ENCODE measurements around the gene NLGN4X. TPM values are rescaled to one million over a fixed set of nuclear protein-coding genes. Genes with fewer than 3 reads are reported as not detected.

Gene NLGN4X
- total RNA-seq, 1 donor from 2014 or later, result 51.3 TPM

- no peak overlapping the region for H3K4me3 Mint-ChIP-seq (ENCODE audit: unreplicated experiment)
- peaks cover 2% of the 10 kb centered on the region for H3K27me3 Mint-ChIP-seq (ENCODE audit: unreplicated experiment)
- no peak for DNase-seq (ENCODE audit: low spot score)
- TF ChIP-seq, protein P1, sequence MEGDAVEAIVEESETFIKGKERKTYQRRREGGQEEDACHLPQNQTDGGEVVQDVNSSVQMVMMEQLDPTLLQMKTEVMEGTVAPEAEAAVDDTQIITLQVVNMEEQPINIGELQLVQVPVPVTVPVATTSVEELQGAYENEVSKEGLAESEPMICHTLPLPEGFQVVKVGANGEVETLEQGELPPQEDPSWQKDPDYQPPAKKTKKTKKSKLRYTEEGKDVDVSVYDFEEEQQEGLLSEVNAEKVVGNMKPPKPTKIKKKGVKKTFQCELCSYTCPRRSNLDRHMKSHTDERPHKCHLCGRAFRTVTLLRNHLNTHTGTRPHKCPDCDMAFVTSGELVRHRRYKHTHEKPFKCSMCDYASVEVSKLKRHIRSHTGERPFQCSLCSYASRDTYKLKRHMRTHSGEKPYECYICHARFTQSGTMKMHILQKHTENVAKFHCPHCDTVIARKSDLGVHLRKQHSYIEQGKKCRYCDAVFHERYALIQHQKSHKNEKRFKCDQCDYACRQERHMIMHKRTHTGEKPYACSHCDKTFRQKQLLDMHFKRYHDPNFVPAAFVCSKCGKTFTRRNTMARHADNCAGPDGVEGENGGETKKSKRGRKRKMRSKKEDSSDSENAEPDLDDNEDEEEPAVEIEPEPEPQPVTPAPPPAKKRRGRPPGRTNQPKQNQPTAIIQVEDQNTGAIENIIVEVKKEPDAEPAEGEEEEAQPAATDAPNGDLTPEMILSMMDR (IDR thresholded peaks at IDR 0.05; ENCODE audit: unreplicated experiment), result no peak
- no peak overlapping the region for H3K27ac Mint-ChIP-seq (ENCODE audit: unreplicated experiment)
- H3K4me1 Mint-ChIP-seq (ENCODE audit: unreplicated experiment), result peaks cover 11% of the 10 kb centered on the region
- no peaks in the 10 kb centered on the region for H3K9me3 Mint-ChIP-seq (ENCODE audit: unreplicated experiment)
- H3K36me3 Mint-ChIP-seq (ENCODE audit: low read depth, unreplicated experiment), result peaks cover 4% of the 10 kb centered on the region
Observed at GRCh38 chrX:6019076-6019475, 209.6 kb downstream of the NLGN4X start.

DNA sequence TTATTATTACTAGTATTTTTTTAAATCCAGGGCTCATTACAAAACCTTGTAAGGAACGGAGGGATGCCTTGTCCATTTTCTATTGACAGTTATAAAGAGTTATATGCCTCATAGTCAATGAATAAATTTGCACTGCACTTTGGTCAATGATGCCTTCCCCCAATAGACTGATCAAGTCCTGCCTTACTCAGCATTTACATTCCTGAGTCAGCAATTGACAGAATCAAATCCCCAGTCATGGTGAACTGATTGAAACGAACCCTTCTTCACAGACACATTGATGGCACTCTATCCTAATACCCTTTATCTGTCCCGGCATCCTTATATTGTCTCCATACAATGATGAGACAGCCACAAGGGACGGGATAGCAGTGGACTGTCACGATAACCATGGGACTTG is 213.2 kb downstream of the NLGN4X start:
- H3K4me1 Mint-ChIP-seq (ENCODE audit: unreplicated experiment), result no peaks in the 10 kb centered on the region
- H3K27ac Mint-ChIP-seq (ENCODE audit: unreplicated experiment), result no peak overlapping the region
- TF ChIP-seq, protein P1 (IDR thresholded peaks at IDR 0.05; ENCODE audit: unreplicated experiment), result no peak
- no peaks in the 10 kb centered on the region for H3K27me3 Mint-ChIP-seq (ENCODE audit: unreplicated experiment)
- H3K9me3 Mint-ChIP-seq (ENCODE audit: unreplicated experiment), result no peaks in the 10 kb centered on the region
- H3K4me3 Mint-ChIP-seq (ENCODE audit: unreplicated experiment), result no peak overlapping the region
- DNase-seq (ENCODE audit: low spot score), result no peak
- no peaks in the 10 kb centered on the region for H3K36me3 Mint-ChIP-seq (ENCODE audit: low read depth, unreplicated experiment)

DNA sequence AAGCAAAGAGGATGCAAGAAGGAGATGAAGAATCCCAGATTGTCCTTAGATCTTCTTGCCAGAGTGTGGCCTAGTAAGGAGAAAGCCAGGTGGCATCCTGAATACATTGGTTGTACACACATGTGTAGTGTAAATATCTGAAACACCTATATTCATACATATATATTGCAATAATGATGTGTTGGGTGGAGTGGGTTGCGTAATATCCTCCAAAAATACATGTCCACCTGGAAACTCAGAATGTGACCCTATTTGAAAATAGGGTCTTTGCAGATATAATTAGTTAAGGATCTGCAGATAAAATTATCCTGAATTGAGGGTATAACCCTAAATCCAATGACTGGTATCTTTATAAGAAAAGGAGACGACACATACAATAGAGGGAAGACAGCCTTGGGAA is 216.3 kb downstream of the NLGN4X start:
- TF ChIP-seq, protein P1 (IDR thresholded peaks at IDR 0.05; ENCODE audit: unreplicated experiment), result no peak
- H3K27me3 Mint-ChIP-seq (ENCODE audit: unreplicated experiment), result no peaks in the 10 kb centered on the region
- no peaks in the 10 kb centered on the region for H3K9me3 Mint-ChIP-seq (ENCODE audit: unreplicated experiment)
- H3K4me1 Mint-ChIP-seq (ENCODE audit: unreplicated experiment), result no peaks in the 10 kb centered on the region
- no peaks in the 10 kb centered on the region for H3K36me3 Mint-ChIP-seq (ENCODE audit: low read depth, unreplicated experiment)
- H3K27ac Mint-ChIP-seq (ENCODE audit: unreplicated experiment), result no peak overlapping the region
- no peak for DNase-seq (ENCODE audit: low spot score)
- H3K4me3 Mint-ChIP-seq (ENCODE audit: unreplicated experiment), result no peak overlapping the region

GRCh38 chrX:6005856-6006255 is 222.8 kb downstream of the NLGN4X start:
- no peaks in the 10 kb centered on the region for H3K9me3 Mint-ChIP-seq (ENCODE audit: unreplicated experiment)
- TF ChIP-seq, protein P1 (IDR thresholded peaks at IDR 0.05; ENCODE audit: unreplicated experiment), result no peak
- no peak overlapping the region for H3K27ac Mint-ChIP-seq (ENCODE audit: unreplicated experiment)
- H3K4me3 Mint-ChIP-seq (ENCODE audit: unreplicated experiment), result no peak overlapping the region
- no peak for DNase-seq (ENCODE audit: low spot score)
- no peaks in the 10 kb centered on the region for H3K27me3 Mint-ChIP-seq (ENCODE audit: unreplicated experiment)
- H3K4me1 Mint-ChIP-seq (ENCODE audit: unreplicated experiment), result peaks cover 8% of the 10 kb centered on the region
- H3K36me3 Mint-ChIP-seq (ENCODE audit: low read depth, unreplicated experiment), result no peaks in the 10 kb centered on the region

DNA sequence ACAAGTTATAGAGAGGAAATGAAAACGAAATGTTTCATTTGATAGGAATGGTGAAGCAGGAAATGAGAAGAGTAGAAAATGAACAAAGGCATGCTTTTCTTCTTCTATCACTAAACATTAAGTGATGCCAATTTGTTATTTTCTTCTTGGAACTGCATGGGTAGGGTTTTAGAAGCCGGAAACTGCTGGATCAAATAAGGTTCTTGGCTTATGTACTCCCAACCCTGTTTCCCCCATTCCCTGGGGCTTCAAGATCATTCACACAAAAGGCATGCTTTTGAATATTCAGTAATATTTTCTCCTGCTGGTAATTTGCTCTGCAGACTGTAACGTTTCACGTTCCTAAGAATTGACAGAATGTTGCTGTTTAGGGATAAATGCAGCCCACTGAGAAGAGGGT is 224.1 kb downstream of the NLGN4X start:
- Mint-ChIP-seq H3K27ac (ENCODE audit: unreplicated experiment) (no peak overlapping the region), H3K27me3 (ENCODE audit: unreplicated experiment) (no peaks in the 10 kb centered on the region), H3K36me3 (ENCODE audit: low read depth, unreplicated experiment) (no peaks in the 10 kb centered on the region), H3K4me1 (ENCODE audit: unreplicated experiment) (peaks cover 8% of the 10 kb centered on the region), H3K4me3 (ENCODE audit: unreplicated experiment) (no peak overlapping the region), H3K9me3 (ENCODE audit: unreplicated experiment) (no peaks in the 10 kb centered on the region)
- DNase-seq (ENCODE audit: low spot score), result no peak
- TF ChIP-seq, protein P1 (IDR thresholded peaks at IDR 0.05; ENCODE audit: unreplicated experiment), result no peak

Data from endothelial cell (in vitro differentiated cells).